Right lobe of liver (tissue), 6 donors: Measurements from ENCODE around the gene ZBTB21. TPM values are rescaled to one million over a fixed set of nuclear protein-coding genes. Genes with fewer than 3 reads are reported as not detected.

Source experiments
- ATAC-seq, 4 donors: fragments of 200-7000 bp; cut with Tn5 transposase; one replicate each; pipeline ENCODE4 v1.9.1; 2020; ENCODE audit warnings: mild to moderate bottlenecking in 4 of 4, moderate library complexity in 4 of 4
- DNase-seq, 3 donors: peaks; one replicate each; pipeline ENCODE4 v3.0.0-alpha.2; 2020
- H3K27ac ChIP-seq, 3 donors: fragments of 200-600 bp; one replicate each; pipeline ENCODE4 v1.8.0; 2022
- H3K27me3 ChIP-seq, 2 donors: fragments of 200-600 bp; one replicate each; pipeline ENCODE4 v1.8.0; 2022
- H3K36me3 ChIP-seq, 4 donors: fragments of 200-600 bp; sonication (generic) in 1 of 4; one replicate each; pipeline versions ENCODE4 v1.5.1 to v1.8.0; 2017 to 2022; ENCODE audit warnings: control low read depth in 1 of 4
- H3K4me1 ChIP-seq, 4 donors: fragments of 200-600 bp; sonication (generic) in 1 of 4; one replicate each; pipeline versions ENCODE4 v1.5.1 to v1.8.0; 2017 to 2022; ENCODE audit warnings: control low read depth in 1 of 4
- H3K4me3 ChIP-seq, 3 donors: fragments of 200-600 bp; one replicate each; pipeline ENCODE4 v1.8.0; 2022
- H3K9me3 ChIP-seq, 4 donors: fragments of 200-600 bp; sonication (generic) in 1 of 4; one replicate each; pipeline versions ENCODE4 v1.5.1 to v1.8.0; 2017 to 2022; ENCODE audit warnings: control low read depth in 1 of 4
- POLR2A ChIP-seq: fragments of 450-650 bp; IDR thresholded peaks from one replicate; pipeline ENCODE4 v1.6.1; 2017; ENCODE audit warnings: antibody characterized with exemption, mild to moderate bottlenecking
- WGBS: methylation state at CpG from one replicate; pipeline ENCODE4 v1.1.6; 2018; ENCODE audit warnings: low coverage, low lambda C conversion rate; ENCODE audit not compliant: insufficient coverage; ENCODE audit errors: missing lambda C conversion rate; 5-methylcytosine and 5-hydroxymethylcytosine counted together
- intact Hi-C, 2 donors: fragments of 100-400 bp; cut with DNase I; formaldehyde crosslinking; loops; one replicate each; pipeline versions ENCODE4 v1.11.2 to v1.14.1; 2022
- total RNA-seq, 6 experiments: library from RNA; depleted of rRNA in 2 of 6; stranded (reverse); fragments of >200 nt in 2 of 6; fragmentation: NEBNext Ultra II Directional in 3 of 6; extraction: Animal tissue kit (Norgen Biotek cat#: 25700) in 3 of 6; gene quantifications; one replicate each; pipeline versions ENCODE4 v1.1.0 to v1.2.4, GENCODE V29; 2016 to 2023
- TF ChIP-seq, protein P1 (sequence below), 4 donors: fragments of 200-600 bp in 3 of 4; fragments of 450-650 bp in 1 of 4; IDR thresholded peaks; one replicate each; pipeline versions ENCODE4 v1.5.1 to v1.8.0; 2016 to 2022; ENCODE audit warnings: antibody characterized with exemption in 4 of 4, mild to moderate bottlenecking in 2 of 4
- donor health status: DM: no; HTN: yes; CAD: no.
- donor health status: DM: no; HTN: no; CAD: no.
- donor health status: DM: no; HTN: no; CAD: no.
- donor health status: DM: no; HTN: yes; CAD: no.
- donor health status: DM: no; HTN: yes; CAD: no.

ZBTB21 gene
- total RNA-seq, 6 experiments from 2014 or later: 3.0 to 28.5 (median 11.2) TPM

- Histone ChIP-seq H3K4me3 (no peak overlapping the region), H3K27me3 (no peaks in the 10 kb centered on the region), H3K4me1 (peaks cover 0 to 14% (median 4%) of the 10 kb centered on the region in 4 donors), H3K27ac (no peak overlapping the region), H3K36me3 (peaks cover 0 to 8% (median 2%) of the 10 kb centered on the region in 4 donors), H3K9me3 (no peaks in the 10 kb centered on the region)
- DNase-seq (no peak), ATAC-seq (no peak)
- no peak for TF ChIP-seq POLR2A
- TF ChIP-seq, protein P1, sequence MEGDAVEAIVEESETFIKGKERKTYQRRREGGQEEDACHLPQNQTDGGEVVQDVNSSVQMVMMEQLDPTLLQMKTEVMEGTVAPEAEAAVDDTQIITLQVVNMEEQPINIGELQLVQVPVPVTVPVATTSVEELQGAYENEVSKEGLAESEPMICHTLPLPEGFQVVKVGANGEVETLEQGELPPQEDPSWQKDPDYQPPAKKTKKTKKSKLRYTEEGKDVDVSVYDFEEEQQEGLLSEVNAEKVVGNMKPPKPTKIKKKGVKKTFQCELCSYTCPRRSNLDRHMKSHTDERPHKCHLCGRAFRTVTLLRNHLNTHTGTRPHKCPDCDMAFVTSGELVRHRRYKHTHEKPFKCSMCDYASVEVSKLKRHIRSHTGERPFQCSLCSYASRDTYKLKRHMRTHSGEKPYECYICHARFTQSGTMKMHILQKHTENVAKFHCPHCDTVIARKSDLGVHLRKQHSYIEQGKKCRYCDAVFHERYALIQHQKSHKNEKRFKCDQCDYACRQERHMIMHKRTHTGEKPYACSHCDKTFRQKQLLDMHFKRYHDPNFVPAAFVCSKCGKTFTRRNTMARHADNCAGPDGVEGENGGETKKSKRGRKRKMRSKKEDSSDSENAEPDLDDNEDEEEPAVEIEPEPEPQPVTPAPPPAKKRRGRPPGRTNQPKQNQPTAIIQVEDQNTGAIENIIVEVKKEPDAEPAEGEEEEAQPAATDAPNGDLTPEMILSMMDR (IDR thresholded peaks at IDR 0.05): no peak
- WGBS: 88% methylated on average over 1 of the region's 1 CpG
- intact Hi-C loops: no loop called here
Observed at GRCh38 chr21:42006765-42007164, 3.4 kb downstream of the ZBTB21 start.

DNA sequence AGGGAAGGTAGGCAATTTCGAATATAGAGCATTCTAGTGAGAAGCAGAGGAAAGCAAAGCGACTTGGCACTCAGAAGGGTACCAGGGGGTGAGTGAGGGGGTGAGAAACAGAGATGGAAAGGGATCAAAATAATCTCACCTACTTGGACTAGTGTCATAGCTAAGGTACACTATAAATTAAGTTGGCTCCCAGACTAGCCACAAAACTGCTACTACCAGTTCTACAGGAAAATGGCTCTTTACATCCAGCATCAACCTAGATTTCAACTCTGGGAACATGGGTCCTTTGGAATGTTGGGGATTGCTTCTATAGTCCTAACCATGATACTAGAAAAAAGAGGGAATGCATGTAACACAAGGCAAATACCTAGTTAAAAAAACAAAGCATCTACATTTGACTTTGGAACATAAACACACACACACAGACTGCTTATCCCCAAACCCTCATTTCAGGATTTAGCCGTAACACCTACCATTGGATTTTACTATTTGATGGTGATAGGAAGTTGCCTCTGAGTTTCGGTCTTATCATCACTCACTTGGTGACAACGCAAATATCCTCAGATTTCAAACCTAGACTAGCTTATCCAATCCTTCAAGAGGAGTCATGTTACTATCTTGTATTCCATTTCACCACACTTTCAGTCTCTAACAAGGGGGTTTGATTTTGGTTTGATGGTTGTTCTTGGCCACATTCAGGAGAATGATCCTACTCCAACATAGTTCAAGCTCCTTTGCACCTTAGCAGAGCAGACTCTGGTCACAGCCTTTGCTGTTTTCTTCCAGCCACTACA lies 5.6 kb downstream of the ZBTB21 start:
- no peak overlapping the region for H3K27ac ChIP-seq
- DNase-seq (no peak), ATAC-seq (no peak)
- no peaks in the 10 kb centered on the region for H3K27me3 ChIP-seq
- H3K4me3 ChIP-seq: no peak overlapping the region
- peaks cover 0 to 9% (median 2%) of the 10 kb centered on the region in 4 donors for H3K36me3 ChIP-seq
- no peaks in the 10 kb centered on the region for H3K9me3 ChIP-seq
- 89% methylated on average over 5 of the region's 5 CpGs for WGBS
- intact Hi-C loops: no loop called here
- TF ChIP-seq, protein P1 (IDR thresholded peaks at IDR 0.05): no peak
- TF ChIP-seq POLR2A: no peak
- H3K4me1 ChIP-seq: peaks cover 0 to 7% (median 2%) of the 10 kb centered on the region in 4 donors

GRCh38 chr21:42003051-42003461 lies 7.1 kb downstream of the ZBTB21 start:
- H3K27me3 ChIP-seq: no peaks in the 10 kb centered on the region
- H3K4me1 ChIP-seq: no peaks in the 10 kb centered on the region
- DNase-seq (no peak), ATAC-seq (no peak)
- TF ChIP-seq, protein P1 (IDR thresholded peaks at IDR 0.05): no peak
- TF ChIP-seq POLR2A: no peak
- H3K27ac ChIP-seq: no peak overlapping the region
- H3K36me3 ChIP-seq: peaks cover 0 to 8% (median 2%) of the 10 kb centered on the region in 4 donors
- H3K9me3 ChIP-seq: no peaks in the 10 kb centered on the region
- no peak overlapping the region for H3K4me3 ChIP-seq
- intact Hi-C loops: no loop called here
- WGBS: 63% methylated on average over 4 of the region's 4 CpGs

DNA sequence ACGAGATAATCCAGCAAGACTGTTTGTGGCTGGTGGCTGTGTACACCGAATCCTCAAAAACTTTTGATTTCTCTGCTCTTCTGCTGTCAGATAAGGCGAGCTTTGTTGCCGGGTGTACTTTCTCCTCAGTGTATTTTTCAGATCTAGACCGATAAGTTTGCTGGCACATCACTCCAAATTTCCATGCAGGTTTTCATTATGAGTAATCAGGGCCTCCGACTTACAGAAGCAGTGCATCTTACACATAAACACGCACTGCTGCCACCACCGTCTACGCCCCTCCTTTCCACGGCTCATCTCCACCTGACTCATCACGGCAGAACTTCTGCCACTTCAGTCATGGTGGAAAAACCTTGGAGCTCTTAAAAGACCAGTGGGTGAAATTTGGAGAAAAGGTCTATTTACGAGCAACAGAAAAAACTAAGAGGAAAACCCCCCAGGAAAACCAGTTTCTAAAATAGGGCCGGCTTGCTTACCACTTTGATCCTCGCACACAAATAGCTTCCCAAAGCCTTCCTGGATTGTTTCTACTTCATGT lies 7.7 kb downstream of the ZBTB21 start:
- Histone ChIP-seq H3K27me3 (no peaks in the 10 kb centered on the region), H3K4me3 (no peak overlapping the region), H3K27ac (no peak overlapping the region), H3K36me3 (peaks cover 0 to 4% (median 2%) of the 10 kb centered on the region in 4 donors), H3K9me3 (no peaks in the 10 kb centered on the region), H3K4me1 (no peaks in the 10 kb centered on the region)
- DNase-seq: no peak
- WGBS: 80% methylated on average over 9 of the region's 14 CpGs
- TF ChIP-seq POLR2A: no peak
- TF ChIP-seq, protein P1 (IDR thresholded peaks at IDR 0.05): no peak
- no peak for ATAC-seq
- intact Hi-C loops: no loop called here
